NCI-H1105 treated with DMSO at 0.1 percent for 48 hours (cell line): ENCODE results near the gene BRD1.
"Not testable (repeated sequence)": the region's sequence is repeated elsewhere in the genome, so short reads cannot be mapped to it uniquely, and the experiment has no call there.

Experiments
- DNase-seq: peaks from one replicate; lab custom pipeline; 2025; lab: John Stamatoyannopoulos, UW

The BRD1 gene

GRCh38 chr22:49768077-49768910 is 59.4 kb downstream of the BRD1 start:
- no peak for DNase-seq

- DNase-seq = peak; percentile 53
Observed at GRCh38 chr22:49767355-49768062, 60.2 kb downstream of the BRD1 start.

DNA sequence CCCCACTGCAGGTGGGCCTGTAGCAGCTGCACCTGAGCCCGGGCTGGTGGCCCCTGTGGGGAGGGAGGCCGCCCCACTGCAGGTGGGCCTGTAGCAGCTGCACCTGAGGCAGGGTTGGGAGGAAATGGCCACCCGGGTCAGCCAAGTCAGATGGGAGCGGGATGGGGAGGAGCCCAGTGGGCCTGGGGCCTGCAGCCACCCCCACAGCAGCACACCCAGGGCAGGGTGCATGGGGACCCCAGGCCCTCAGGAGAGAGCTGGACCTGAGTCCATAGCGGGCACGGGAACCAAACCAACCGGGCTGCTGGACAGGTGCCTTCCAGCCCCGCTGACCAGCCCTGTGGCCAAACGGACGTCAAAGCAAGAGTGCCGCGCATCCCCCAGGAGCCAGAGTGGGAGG is 61.7 kb downstream of the BRD1 start:
- no peak for DNase-seq

- no peak for DNase-seq
Observed at GRCh38 chr22:49765091-49765771, 62.4 kb downstream of the BRD1 start.

DNA sequence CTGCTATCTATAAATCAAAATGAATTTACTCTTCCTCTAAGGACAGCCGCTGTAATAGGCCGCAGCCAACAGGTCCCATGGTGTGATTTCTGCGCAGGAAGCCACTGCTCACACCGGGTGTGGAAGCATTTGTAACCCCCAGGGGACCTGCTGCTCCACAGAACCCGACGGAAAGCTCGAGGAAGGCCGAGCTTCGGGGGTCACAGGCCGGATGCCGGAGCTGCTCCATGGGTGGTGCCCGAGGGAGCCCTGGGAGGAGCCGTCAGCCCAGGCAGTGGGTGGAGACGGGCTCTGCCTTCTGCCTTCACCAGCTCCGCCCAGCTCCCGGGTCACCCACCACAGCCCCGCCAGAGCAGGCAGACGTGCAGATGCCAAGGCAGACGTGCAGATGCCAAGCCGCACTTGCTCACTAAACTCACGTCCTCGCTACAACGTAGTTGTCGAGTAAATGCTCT is 63.5 kb downstream of the BRD1 start:
- DNase-seq = no peak

DNA sequence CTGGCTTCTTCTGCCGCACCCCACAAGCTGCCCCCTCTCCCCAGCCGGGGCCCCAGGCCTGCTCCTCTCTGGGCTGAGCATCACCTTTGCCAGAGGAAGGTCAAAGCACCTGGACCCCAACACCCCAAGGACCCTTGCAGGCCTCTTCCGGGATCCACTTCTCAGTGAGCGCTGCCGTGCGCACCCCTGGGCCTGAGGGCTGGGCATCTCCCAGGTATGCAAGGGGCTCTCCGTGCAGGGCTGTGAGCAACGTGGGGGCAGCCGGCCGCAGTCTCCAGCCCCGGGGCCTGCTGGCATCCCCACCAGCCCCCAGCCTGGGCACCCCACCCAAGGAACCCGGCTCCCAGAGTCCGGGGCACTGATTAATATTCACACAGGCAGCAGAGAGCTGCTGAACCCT is 64.0 kb downstream of the BRD1 start:
- no peak for DNase-seq

- no peak for DNase-seq
Observed at GRCh38 chr22:49763138-49763537, 64.5 kb downstream of the BRD1 start.

DNA sequence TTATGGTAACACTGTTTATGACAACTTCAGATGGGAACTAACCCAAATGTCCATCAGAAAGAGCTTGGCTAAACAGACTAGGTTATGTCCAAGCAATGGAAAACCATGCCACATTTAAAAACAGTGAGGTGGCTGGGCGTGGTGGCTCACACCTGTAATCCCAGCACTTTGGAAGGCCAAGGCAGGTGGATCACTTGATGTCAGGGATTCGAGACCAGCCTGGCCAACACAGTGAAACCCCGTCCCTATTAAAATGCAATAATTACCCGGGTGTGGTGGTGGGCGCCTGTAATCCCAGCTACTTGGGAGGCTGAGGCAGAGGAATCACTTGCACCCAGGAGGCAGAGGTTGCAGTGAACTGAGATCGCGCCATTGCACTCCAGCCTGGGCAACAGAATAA is 65.1 kb downstream of the BRD1 start:
- not testable (repeated sequence) for DNase-seq

DNA sequence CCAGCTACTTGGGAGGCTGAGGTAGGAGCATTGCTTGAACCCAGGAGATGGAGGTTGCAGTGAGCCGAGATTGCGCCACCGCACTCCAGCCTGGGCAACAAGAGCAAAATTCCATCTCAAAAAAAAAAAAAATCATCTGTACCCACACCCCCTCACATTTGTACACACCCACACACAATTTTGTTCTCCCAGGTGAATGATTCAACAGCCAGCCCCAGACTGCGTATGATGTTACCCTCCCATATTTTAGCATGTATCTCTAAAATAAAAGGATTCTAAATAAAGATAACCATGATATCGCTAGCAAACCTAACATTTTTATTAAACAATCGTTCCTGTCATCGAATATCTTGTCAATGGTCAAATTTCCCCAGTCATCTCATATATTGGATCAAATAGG is 65.8 kb downstream of the BRD1 start:
- no peak for DNase-seq

- DNase-seq = no peak
Observed at GRCh38 chr22:49760630-49761571, 66.8 kb downstream of the BRD1 start.

GRCh38 chr22:49760280-49760629 is 67.4 kb downstream of the BRD1 start:
- DNase-seq = no peak

GRCh38 chr22:49756676-49757075 is 71.0 kb downstream of the BRD1 start:
- no peak for DNase-seq

- no peak for DNase-seq
Observed at GRCh38 chr22:49756201-49756600, 71.5 kb downstream of the BRD1 start.

DNA sequence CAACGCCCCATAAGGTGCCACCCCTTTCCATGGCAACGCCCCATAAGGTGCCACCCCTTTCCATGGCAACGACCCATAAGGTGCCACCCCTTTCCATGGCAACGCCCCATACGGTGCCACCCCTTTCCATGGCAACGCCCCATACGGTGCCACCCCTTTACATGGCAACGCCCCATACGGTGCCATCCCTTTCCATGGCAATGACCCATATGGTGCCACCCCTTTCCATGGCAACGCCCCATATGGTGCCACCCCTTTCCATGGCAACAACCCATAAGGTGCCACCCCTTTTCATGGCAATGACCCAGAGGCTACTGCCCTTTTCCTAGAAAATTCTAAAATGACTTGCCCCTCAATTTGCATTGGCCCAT is 72.1 kb downstream of the BRD1 start:
- DNase-seq = no peak

DNA sequence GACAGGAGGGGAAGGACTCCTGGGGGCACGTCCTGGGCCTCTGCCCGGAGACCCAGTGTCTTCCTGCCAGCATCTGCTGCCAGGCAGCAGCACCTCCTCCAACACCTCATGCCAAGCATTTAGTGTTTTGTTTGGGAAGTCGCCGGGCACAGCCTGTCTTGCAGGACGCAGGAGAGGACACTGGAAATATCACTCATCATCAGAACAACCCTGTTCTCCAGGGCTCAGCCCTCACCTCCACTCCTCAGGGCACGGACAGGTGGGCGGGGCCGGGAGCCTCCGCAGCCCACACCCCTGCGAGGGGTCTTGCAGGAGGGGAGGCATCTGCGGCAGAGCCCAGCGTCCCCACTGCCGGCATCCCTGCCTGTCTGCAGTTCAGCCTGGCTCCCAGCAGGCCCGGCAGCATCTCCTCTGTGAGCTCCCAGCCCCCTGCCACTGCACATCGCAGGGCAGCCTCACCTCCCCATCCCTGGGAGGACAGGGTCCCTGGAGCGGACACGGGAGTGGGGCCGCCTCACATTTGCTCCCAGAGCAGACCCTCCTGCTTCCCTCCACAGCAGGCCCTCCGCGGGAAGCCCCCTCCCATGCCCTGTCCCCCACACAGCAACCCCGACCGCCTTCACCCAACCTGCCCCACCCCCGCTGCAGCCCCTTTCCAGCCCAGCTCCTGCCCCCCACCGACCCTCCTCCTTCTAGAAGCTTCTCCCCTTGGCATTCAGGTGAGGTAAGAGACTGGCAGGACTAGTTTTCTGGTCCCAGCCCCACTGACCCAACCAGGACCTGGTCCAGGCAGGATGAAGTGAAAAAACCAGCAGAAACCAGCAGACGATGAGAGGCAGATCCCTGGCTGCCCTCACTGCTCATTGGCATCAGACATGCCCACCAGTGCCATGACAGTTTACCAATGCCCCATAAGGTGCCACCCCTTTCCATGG is 72.7 kb downstream of the BRD1 start:
- DNase-seq = no peak

DNA sequence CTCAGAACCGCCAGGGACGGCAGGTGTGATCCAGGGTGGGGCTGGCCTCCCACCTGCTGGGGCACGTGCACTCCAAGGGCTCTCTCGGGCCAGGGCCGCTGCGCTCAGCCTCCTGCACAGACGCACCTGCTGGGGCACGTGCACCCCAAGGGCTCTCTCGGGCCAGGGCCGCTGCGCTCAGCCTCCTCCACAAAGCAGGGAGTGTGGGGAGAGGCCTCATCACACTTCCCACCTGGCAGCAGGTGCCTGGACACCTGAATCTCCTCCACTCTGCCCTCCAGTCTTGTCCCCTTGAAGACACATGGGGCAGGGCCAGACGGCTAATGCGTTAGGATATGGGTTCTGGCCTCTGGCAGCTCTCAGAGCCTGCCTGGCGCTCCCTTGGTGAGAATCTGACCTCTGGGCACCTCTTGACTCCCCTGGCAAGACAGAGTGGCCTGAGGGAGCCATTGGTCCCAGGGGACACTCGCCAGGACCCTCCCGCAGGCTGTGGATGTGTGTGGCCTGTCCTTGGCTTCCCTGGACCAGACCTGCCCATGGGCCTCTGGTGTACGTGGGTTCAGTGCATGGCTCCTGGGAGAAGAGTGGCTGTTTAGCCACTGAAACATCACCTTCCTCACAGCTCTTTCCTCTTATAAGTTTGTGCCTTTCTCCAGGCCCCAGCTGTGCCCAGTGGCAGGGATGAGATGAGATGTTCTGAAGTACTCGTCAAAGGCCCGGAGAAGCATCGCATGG is 73.5 kb downstream of the BRD1 start:
- peak; percentile 57 for DNase-seq

GRCh38 chr22:49753276-49753890 is 74.3 kb downstream of the BRD1 start:
- no peak for DNase-seq

DNA sequence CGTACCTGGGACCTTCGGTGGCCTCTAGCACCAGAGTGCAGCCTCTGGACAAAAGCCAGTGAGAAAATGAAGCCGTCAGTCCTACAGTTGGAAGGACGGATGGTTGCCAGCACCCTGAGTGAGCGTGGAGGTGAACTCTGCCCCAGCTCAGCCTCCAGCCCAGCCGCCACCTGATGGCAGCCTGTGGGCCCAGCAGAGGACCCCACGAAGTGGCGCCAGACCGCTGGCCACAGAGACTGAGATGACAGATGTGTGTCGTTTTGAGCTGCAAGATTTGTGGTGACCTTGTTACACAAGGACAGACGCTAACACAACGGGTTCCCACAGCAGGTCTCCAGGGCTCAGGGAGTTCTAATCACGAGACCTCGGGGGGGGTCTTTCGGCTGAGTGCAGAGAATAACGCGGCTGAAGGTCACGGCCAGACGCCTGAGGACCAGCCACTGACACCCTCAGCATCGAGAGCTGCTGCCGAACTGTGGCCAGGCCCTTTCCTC is 75.0 kb downstream of the BRD1 start:
- DNase-seq = no peak

- DNase-seq = no peak
Observed at GRCh38 chr22:49751966-49752597, 75.6 kb downstream of the BRD1 start.
